HG02678 (cell line): ENCODE data around the gene TBC1D4.

Experiments used
- ATAC-seq: cut with Tn5 transposase; IDR thresholded peaks from one replicate; pipeline ENCODE4 v1.9.1; 2021; ENCODE audit warnings: mild to moderate bottlenecking, moderate library complexity; ENCODE audit not compliant: unreplicated experiment

The TBC1D4 gene

DNA sequence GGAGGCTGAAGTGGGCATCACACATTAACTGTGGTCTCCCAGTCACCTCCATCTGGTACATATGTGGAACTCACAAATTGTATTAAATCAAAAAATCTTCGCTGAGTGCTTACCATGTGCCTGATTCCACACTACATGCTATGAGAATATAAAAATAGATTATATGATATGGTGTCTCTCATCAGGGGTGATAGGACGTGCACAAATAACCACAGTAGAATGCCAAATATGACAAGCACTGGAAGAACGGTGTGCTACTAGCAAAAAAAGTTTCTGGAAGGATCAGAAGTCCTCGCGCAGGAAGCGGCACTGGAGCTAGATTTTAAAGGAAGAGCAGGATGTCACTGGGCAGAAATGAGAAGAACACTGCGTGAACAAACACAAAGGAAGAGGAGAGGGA is 62.3 kb downstream of the TBC1D4 start:
- no peak for ATAC-seq

GRCh38 chr13:75418997-75419396 is 63.0 kb downstream of the TBC1D4 start:
- ATAC-seq: no peak

DNA sequence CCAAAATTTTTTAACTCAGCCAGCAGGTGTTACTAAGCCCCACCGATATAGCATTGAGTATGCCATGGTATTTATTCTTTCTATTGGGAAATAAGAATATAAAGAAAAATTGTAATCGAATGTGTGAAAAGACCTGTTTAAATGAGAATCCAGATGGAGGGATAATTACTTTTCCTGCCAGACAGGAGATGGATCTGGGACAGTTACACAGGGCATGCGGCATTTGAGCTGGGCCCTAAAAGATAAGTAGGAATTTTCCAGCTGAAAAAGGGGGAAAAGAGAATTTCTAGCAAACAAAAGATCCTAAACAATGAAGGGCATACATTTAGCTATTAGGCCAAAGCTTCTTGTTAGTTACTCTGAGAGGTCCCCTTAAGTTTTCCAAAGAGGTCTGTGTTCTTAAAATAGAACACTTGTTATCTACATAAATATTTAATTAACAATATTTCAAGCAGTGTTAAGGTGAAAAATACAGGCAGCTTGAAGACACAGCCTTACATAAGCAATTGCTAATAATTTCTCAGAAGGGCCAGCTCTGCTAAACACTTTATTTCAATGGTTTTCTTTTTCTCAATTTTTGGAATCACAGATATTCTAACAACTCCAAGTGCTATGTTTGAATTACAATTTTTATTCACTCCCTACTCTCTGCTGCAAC is 63.7 kb downstream of the TBC1D4 start:
- ATAC-seq: no peak

- no peak for ATAC-seq
Observed at GRCh38 chr13:75417656-75418055, 64.3 kb downstream of the TBC1D4 start.

- no peak for ATAC-seq
Observed at GRCh38 chr13:75417012-75417384, 65.0 kb downstream of the TBC1D4 start.

DNA sequence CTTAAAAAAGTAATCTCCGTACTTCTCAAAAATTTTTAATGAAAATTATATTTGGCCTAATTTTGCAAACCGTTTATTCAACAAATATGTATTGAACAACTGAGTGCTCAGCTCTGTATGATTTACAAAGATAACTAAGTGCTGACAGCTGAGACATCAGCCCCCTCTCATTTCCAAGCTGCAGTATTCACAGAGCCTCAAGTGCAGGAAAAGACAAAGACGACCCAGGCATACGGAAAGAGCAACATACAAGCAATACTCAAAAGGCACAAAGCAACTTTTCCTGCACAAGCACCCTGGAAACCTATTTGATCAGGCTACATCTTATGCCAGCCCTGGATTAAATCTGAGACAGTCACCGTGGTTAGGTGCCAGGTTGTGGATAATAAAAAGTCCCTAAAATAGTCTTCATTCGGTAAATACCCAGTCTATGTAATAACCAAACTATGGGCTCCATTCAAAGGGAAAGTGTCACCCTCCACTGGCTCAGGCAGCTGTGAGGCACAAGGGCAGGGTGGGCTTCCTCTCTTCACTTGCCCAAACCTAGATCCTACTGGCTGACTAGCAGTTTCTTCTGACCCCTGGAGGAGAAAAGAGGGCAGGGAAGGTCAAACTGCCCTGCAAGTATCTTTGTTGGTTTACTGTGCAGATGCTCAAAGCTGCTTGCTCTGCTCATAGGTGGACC is 65.5 kb downstream of the TBC1D4 start:
- ATAC-seq: peak; percentile 71

- no peak for ATAC-seq
Observed at GRCh38 chr13:75415694-75416093, 66.3 kb downstream of the TBC1D4 start.

DNA sequence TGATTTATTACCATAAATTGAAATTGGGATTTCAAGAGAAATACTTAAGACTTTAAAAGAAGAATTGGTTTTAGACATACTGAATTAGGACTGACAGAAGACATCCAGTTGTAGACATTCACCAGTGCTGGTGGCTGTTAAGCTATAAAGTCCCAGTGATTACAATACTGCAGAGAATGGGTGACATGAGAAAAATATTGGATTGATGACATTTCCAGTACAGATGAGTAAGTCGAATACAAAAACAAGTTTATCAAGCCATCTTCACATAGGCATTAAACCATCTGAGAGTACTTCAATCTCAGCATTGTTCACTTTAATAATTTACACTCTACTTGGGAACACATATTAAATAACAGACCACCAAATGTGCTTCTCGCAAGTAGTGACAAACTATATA is 66.8 kb downstream of the TBC1D4 start:
- ATAC-seq: no peak

DNA sequence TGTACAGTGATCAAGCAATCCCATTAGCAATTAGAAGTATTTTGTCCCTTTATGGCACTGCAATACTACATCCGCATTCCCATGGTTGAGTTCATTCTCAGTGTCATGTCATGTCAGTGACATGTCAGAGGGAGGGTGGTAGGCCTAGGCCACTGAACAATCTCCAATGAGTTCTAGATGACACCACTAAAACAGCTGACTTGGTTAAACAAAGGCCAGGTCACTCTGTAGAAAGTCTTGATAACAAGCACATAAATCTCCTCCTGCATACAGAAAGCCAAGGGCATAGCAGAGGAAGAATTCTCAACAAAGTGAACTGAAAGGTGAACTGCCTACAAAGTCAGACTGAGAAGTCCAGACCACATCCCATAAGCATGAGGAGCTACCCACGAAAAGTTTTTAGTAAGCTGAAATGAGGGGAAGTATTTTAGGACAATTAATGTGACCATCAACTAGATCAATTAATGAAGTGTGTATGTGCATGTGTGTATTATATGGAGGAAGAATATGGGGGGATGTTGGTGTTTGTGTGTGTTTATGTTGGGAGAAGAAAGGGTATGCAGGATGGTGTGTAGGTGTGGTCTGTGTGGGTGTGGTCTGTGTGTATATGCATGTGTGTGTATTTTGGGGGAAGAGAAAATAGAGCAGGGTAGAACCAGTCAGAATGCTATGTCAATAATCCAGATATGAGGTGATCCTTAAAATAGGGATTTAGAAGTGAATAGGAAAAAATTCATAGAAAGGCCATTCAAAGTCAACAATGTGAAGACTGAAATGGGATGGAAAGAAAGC is 67.7 kb downstream of the TBC1D4 start:
- ATAC-seq: no peak

DNA sequence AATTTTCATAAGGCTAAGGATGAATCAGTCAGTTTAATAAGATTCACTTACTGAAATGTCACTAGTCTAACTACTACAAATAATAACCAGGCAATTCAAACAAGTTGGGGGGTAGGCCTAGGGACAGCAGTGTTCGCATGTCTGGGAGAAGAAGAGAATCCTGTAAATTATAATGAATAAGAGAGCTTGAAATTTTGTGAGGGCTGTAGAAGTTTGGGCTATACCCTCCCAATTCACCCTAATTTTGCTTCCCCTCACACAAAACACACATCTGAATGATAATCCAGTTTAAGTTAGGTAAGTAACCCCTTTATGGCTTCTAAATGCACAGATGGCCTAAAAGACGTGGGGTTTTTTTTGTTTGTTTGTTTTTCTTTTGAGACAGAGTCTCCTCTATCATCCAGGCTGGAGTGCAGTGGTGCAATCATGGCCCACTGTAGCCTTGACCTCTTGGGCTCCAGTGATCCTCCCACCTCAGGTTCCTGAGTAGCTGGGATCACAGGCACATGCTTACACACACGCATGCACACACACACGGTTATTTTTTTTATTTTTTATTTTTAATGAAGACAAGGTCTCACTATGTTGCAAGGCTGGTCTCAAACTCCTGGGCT is 69.9 kb downstream of the TBC1D4 start:
- ATAC-seq: no peak

GRCh38 chr13:75410207-75410606 is 71.8 kb downstream of the TBC1D4 start:
- ATAC-seq: no peak

GRCh38 chr13:75407998-75408397 is 74.0 kb downstream of the TBC1D4 start:
- no peak for ATAC-seq

DNA sequence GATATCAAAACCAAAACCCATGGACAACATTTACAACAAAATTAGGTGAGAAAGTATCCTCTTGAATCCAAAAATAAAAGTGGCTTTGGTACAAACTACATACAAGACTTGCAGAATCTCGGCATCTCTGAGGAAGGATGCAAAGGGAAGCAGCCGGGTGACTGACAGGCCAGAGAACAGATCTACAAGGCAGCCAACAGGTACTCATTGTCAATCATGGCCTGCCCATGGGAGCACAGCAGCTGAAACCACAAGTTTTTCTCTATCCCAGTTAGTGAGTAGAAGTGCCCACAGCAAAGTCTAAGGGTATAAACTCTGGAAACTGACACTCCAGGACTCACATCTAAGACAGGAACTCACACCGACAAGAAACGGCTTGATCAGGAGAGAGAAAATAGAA is 74.5 kb downstream of the TBC1D4 start:
- no peak for ATAC-seq

DNA sequence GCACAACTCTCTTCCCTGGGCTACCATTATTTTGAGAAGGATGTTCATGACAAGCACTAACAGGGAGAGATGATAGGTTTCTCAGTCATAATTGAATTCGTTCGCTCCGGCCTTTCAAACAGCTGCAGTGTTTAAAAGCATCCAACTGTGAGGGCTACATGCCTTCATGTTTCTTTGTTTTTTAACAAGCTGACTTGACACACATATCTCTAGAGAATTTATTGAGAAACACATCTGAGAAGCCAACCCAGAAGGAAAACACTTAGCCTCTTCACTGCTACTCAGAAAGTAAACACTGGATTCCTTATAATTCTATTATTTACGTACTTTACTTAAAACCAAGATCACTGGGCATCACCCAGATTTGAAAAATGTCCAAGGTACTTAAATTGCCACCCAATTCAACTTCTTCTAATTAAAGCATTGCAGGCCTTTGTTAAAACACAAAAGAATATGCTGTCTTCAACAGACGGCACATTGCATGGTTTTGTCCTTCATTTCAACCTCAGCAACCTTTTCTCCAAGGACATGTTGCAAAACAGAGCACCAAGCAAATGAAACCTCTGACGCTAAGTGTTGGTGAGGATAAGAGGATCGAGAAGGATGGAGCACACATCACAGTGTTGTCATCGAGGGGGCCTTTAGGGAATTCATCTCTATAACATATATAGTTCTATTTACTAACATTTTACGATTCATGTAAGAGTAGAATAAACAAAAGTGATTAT is 75.8 kb downstream of the TBC1D4 start:
- ATAC-seq: no peak

GRCh38 chr13:75404726-75405125 is 77.2 kb downstream of the TBC1D4 start:
- no peak for ATAC-seq

- no peak for ATAC-seq
Observed at GRCh38 chr13:75402787-75403186, 79.2 kb downstream of the TBC1D4 start.

GRCh38 chr13:75400775-75401174 is 81.2 kb downstream of the TBC1D4 start:
- ATAC-seq: peak; percentile 57

DNA sequence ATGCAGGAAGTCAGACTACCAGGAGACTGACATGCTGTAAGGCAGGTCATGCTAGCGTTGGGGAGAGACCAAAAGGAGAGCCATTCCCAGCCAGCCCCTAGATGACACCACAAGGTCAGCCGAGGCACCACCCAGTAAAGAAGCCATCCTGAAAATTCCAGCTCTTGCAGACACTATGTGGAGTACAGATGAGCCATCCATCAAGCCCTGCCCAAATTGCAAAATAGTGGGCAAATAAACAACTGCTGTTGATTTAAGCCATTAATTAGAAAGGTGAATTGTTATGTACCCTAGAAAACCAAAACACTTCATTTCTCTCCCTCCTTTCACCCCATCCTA is 82.1 kb downstream of the TBC1D4 start:
- no peak for ATAC-seq

DNA sequence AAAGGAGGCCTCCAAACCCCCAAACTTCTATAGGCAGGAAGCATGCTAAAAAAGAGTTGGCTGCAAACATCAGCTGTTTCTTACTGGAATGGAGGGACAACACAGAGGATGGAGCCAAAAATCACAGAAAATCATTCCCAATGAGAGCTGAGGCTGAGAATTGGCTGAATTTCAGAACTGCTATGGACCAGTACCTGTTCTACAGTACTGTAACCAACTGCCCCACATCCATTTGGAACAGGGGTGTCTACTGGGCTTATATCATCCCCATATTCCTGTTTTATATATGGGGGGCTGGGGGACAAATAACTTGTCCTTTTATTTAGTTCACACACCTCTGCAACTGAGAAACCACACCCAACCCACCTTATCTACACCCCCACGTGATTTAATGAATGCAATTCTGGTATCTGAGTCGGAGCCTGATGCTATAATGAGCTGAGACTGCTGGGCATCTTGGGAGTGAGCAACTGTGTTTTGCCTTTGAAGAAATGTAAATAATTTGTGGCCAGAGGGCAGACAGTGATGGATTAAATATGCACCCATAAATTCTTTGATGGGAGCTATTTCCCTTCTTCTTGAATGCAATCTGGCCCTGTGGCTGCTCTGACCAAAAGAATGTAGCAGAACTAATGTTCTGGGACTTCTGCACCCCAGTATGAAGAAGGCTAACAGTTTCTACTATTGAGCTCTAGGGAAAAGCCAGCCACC is 82.6 kb downstream of the TBC1D4 start:
- no peak for ATAC-seq

GRCh38 chr13:75398072-75398471 is 83.9 kb downstream of the TBC1D4 start:
- no peak for ATAC-seq
